AG10803 (cell line): ENCODE results near the gene RARRES2.

Source experiments
- DNase-seq: peaks from one replicate; pipeline ENCODE4 v3.0.0; 2010; ENCODE audit warnings: low read depth
- H3K4me3 ChIP-seq: 2 replicates; pipeline ENCODE4 v1.5.1; 2011; ENCODE audit warnings: mild to moderate bottlenecking, low read length, control low read depth
- CTCF ChIP-seq: conservative IDR thresholded peaks from 2 replicates; pipeline ENCODE4 v1.5.1; 2011; ENCODE audit warnings: mild to moderate bottlenecking, low read length, control low read depth, inconsistent platforms

The RARRES2 gene

GRCh38 chr7:150365673-150366398, 24.4 kb upstream of the RARRES2 start:
- no peak for DNase-seq
- no peak for TF ChIP-seq CTCF
- no peak overlapping the region for H3K4me3 ChIP-seq

- H3K4me3 ChIP-seq: no peak overlapping the region
- DNase-seq: no peak
- no peak for TF ChIP-seq CTCF
These were observed 23.8 kb upstream of the RARRES2 start for GRCh38 chr7:150365194-150365593.

DNA sequence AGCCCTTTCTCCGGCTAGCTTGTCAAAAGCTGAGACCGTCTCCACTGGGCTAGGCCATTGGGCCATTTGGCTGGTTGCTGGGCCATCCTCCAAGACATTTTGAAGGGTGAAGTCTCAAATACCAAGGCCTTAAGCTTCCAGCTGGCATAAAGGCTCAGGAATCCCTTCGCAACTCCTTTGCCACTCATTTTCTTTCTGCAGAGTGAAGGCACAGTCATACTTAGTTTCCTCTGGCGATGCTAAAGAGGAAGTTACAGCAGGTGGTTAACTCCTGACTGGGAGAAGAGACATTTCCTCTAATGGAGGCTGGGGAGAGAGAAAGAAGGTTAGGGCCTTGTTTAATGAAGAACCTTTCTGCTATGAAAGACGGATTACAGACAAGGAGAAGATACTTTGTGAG, 22.4 kb upstream of the RARRES2 start:
- TF ChIP-seq CTCF: no peak
- DNase-seq: no peak
- no peak overlapping the region for H3K4me3 ChIP-seq

GRCh38 chr7:150363370-150363769, 21.9 kb upstream of the RARRES2 start:
- no peak overlapping the region for H3K4me3 ChIP-seq
- DNase-seq: no peak
- TF ChIP-seq CTCF: no peak

DNA sequence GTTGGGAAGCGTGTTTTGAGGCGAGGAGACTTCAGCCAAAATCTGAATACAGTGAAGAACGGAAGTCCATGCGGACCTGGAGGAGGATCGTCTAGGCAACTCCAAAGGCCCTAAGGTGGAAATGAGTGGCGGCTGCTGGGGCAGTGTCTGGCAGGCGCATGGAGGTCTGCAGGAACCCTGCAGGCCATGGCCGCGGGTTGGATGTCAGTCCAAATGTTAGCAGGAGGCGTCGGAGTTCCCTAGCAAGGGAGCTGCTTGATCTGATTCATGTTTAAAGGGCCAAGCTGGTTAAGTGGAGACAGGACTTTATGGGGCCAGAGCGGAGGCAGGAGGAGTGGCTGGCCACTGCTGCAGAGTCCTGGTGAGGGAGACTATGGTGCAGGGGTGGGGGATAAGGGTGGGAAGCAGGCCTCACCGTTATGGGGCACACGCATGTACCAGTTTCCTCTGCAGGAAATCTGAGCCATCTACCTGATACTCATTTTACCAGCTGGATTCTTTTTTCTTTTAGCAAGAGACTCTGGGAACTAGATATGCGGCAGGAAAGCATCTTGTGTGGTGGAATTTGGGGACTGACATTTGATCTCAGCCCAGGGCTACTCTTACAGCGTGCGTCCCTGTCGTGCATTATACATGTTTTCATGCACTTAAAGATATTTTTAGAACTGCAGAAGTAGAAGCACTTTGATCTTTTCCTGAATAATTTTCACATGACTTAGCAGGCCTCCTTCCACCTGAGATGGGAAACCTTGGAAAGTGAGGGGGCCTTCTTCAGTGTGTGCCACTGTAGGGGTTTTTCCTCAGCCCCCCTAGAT, 20.6 kb upstream of the RARRES2 start:
- no peak for TF ChIP-seq CTCF
- H3K4me3 ChIP-seq: no peak overlapping the region
- DNase-seq: no peak

DNA sequence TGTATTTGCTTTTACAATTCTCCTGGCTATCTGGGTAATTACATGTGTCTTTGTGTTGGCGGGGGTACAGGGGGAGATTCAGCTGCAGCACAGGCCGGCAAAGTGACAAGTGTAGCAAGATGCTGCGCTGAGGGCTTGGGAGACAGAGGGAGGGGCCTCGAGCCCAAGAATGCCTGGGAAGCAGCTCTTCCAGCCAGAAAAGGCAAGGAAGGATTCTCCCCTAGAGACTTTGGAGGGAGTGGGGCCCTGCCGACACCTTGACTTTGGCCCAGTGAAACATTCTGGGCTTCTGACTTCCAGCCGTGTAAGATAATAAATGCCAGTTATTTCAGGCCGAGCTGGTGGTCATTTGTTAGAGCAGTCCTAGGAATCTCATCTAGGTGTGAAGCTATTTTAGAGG, 20.0 kb upstream of the RARRES2 start:
- H3K4me3 ChIP-seq: no peak overlapping the region
- no peak for DNase-seq
- no peak for TF ChIP-seq CTCF
